GM12801 (cell line): ENCODE results near the gene ZNF629.

ENCODE experiments used
- CTCF ChIP-seq: IDR thresholded peaks from one replicate; pipeline ENCODE4 v1.5.1; 2011; ENCODE audit warnings: control low read depth; ENCODE audit not compliant: insufficient read length; ENCODE audit errors: extremely low read depth

ZNF629 gene

DNA sequence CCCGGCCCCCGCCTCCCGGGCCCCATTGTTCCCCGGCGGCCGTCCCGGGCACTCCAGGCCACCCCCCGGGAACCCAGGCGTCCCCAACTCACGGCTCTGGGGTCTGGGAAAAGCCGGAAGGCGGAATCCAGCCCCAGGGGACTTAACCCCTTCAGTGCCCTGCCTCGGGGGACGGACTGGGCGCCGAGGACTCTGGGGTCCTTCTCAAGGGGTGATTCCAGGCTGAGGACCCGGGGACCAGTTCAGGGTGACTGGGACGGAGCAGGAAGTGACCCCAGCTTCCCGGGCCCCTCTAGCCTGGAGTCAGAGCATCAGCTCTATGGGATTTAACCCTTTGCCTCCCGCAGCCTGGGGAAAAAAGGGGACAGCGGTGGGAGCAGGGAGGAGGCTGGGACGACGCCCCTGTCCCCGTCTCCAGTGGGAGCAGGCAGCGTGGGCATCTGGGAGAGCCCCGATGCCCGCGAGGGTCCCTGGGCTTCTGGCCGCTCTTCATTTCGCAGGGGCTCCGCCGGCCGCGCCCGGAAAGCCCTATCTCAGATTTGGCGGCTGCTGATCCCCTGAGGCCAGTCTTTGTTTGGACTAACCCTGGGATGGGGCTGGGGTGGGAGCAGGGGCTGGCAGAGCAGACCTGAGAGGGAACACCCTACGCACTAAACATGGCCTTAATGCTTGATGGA, at the start of gene ZNF629:
Gene ZNF629, minus strand, starts transcription at position 270 of the 677 bp plus-strand sequence. CDS start 2,723 bp downstream, outside the sequence.
- no peak for TF ChIP-seq CTCF

GRCh38 chr16:30834130-30834740, 47.2 kb upstream of the ZNF629 start:
- no peak for TF ChIP-seq CTCF

DNA sequence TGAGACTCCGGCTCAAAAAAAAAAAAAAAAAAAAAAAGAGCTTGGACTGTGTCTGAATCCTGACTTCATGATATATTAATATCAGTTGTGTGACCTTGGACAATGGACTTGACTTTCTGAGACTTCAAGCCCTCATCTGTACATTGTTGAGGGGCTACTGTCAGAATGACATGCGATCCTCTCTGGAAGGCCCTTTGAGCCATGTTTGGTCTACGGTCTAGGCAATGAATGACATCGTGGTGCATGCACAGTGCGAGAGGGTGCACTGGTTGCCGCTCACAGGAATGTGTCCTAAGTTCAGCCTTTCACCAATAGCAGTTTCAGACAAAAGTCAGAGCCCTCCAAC, 43.0 kb upstream of the ZNF629 start:
- TF ChIP-seq CTCF: no peak

DNA sequence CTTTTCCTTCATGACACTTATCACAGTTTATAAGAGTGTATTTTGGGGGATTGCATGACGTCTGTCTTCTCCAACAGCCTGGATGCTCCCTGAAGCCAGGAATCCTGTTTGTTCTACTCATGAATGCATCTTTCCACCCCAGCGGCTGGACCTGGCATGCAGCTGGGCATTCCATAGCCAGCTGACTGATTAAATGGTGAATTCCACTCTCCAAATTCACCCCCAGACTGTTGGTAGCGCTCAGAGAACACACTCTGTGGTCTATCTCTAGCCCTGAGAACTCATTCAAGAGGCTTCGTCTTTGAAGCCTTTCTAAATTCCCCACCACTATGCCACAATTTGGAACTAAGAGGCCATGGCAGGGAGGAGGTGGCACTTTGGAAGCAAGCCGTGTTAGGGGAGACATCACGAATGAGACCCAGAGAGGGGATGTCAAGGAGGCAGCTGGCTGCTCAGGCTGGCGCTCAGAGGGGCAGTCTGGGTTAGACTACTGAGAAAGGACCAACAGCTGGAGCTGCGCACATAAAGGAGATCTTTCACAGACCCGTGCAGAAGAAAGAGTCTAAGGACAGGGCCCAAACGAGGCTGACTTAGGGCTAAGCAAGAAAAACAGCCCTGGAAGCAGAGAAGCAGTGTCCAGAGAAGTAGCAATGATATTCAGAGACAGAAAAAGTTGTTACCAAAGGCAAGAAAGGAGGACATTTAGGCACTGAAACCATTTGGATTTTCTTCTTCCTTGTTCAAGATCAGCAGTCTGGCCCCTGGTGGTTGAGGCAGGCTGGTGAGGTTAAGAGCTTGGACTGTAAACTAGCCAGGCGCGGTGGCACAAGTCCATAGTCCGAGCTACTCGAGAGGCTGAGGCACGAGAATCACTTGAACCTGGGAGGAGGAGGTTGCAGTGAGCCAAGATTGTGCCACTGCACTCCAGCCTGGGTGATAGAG, 42.4 kb upstream of the ZNF629 start:
- TF ChIP-seq CTCF: no peak

DNA sequence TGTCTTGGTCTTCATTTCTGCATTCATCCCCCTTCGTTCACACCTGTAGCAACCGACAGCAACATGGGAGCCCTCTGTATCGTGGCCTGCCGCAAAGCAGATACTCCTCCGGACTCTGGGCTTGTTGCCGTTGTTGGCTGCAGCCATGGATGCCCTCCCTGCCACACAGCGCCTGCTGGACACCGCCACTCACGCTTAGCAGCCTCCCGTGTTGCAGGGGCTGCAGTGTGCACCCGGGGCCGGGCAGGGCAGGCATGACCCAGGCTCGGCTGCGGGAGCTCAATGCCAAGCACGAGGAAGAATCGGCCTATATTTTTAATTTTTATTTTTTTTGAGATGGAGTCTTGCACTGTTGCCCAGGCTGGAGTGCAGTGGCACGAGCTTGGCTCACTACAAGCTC, 34.9 kb upstream of the ZNF629 start:
- TF ChIP-seq CTCF: no peak

GRCh38 chr16:30820952-30821421, 34.0 kb upstream of the ZNF629 start:
- TF ChIP-seq CTCF: no peak

GRCh38 chr16:30816769-30817168, 29.8 kb upstream of the ZNF629 start:
- no peak for TF ChIP-seq CTCF
